Testis (tissue), 2 donors: Measurements from ENCODE around the gene C2CD4C.

Experiments
- POLR2A ChIP-seq: fragments of 450-650 bp; IDR thresholded peaks from one replicate; pipeline ENCODE4 v1.6.1; 2017; ENCODE audit warnings: antibody characterized with exemption, mild to moderate bottlenecking, moderate library complexity
- TF ChIP-seq, protein P1 (sequence below), 3 experiments: fragments of 450-650 bp in 2 of 3; fragments of 200-600 bp in 1 of 3; sonication (generic) in 1 of 3; IDR thresholded peaks; one replicate each; pipeline ENCODE4 v1.5.1; 2016 to 2019; ENCODE audit warnings: antibody characterized with exemption in 3 of 3, mild to moderate bottlenecking in 2 of 3, moderate library complexity in 1 of 3

DNA sequence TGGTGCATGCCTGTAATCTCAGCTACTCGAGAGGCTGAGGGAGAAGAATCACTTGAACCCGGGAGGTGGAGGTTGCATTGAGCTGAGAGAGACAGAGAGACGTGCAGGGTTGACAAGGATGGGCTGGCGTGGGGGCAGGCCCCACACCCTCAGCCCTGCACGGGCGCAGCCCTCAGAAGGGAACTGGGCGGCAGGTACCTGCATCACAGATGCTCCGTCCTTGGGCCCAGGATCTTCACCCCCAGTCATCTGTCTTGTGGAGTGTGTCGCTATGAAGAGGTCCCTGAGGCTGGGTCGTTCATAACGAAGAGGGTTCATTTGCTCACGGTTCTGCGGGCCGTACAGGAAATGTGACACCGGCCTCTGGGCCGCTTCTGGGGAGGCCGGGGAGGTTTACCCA is 20.3 kb downstream of the C2CD4C start:
- TF ChIP-seq, protein P1, sequence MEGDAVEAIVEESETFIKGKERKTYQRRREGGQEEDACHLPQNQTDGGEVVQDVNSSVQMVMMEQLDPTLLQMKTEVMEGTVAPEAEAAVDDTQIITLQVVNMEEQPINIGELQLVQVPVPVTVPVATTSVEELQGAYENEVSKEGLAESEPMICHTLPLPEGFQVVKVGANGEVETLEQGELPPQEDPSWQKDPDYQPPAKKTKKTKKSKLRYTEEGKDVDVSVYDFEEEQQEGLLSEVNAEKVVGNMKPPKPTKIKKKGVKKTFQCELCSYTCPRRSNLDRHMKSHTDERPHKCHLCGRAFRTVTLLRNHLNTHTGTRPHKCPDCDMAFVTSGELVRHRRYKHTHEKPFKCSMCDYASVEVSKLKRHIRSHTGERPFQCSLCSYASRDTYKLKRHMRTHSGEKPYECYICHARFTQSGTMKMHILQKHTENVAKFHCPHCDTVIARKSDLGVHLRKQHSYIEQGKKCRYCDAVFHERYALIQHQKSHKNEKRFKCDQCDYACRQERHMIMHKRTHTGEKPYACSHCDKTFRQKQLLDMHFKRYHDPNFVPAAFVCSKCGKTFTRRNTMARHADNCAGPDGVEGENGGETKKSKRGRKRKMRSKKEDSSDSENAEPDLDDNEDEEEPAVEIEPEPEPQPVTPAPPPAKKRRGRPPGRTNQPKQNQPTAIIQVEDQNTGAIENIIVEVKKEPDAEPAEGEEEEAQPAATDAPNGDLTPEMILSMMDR (IDR thresholded peaks at IDR 0.05) = no peak
- TF ChIP-seq POLR2A = no peak
